AG04449 (cell line): Measurements from ENCODE around the gene C5.

Experiments
- CTCF ChIA-PET: fragments of 350-600 bp; formaldehyde crosslinking; extraction: SDS; loops from one replicate; lab custom pipeline; 2021; ENCODE audit warnings: antibody characterized with exemption; lab: Yijun Ruan, JAX
- POLR2A ChIA-PET: fragments of 400-600, 350-600 bp; formaldehyde crosslinking; extraction: SDS; loops from one replicate; lab custom pipeline; 2020; ENCODE audit warnings: antibody characterized with exemption, inconsistent platforms; lab: Yijun Ruan, JAX
- DNase-seq: peaks from one replicate; pipeline ENCODE4 v3.0.0-alpha.2; 2010; ENCODE audit warnings: low read depth, low spot score
- H3K4me3 ChIP-seq: 2 replicates; pipeline ENCODE4 v1.5.1; 2011; ENCODE audit warnings: low read depth, mild to moderate bottlenecking, control low read depth, low read length
- TF ChIP-seq, protein P1 (sequence below): IDR thresholded peaks from one replicate; pipeline ENCODE4 v1.5.1; 2011; ENCODE audit warnings: mild to moderate bottlenecking, moderate library complexity, low read length, control low read depth, inconsistent platforms; ENCODE audit not compliant: insufficient read depth; ENCODE audit errors: missing control alignments

Gene C5

DNA sequence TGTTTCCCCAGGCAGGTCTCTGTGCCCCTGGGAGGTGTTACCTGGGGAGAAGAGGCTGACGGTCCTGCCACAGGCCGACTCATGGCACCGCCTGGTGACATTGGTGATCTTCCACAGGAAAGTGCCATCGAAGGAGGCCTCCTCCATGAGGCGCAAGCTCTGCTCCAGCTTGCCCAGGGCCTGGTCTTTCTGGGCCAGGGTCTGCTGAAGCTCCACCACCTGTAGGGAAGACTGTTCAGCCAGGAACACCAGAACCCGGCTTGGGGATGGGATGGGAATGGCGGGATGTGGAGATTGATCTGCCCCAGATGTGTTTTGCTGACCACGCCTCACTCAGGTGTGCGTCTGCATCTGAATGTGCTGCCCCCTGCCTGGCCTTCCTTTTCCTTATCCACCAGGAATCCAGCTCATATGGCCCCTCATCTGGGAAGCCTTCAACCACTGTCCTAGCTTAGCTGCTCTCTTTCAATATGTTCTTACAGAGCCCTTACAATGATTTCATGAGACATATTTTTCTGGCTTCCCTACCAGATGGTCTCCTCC lies 138.7 kb downstream of the C5 start:
- TF ChIP-seq, protein P1, sequence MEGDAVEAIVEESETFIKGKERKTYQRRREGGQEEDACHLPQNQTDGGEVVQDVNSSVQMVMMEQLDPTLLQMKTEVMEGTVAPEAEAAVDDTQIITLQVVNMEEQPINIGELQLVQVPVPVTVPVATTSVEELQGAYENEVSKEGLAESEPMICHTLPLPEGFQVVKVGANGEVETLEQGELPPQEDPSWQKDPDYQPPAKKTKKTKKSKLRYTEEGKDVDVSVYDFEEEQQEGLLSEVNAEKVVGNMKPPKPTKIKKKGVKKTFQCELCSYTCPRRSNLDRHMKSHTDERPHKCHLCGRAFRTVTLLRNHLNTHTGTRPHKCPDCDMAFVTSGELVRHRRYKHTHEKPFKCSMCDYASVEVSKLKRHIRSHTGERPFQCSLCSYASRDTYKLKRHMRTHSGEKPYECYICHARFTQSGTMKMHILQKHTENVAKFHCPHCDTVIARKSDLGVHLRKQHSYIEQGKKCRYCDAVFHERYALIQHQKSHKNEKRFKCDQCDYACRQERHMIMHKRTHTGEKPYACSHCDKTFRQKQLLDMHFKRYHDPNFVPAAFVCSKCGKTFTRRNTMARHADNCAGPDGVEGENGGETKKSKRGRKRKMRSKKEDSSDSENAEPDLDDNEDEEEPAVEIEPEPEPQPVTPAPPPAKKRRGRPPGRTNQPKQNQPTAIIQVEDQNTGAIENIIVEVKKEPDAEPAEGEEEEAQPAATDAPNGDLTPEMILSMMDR, result no peak
- H3K4me3 ChIP-seq, result no peak overlapping the region
- POLR2A ChIA-PET, result no interaction called here
- CTCF ChIA-PET, result no interaction called here
- no peak for DNase-seq

DNA sequence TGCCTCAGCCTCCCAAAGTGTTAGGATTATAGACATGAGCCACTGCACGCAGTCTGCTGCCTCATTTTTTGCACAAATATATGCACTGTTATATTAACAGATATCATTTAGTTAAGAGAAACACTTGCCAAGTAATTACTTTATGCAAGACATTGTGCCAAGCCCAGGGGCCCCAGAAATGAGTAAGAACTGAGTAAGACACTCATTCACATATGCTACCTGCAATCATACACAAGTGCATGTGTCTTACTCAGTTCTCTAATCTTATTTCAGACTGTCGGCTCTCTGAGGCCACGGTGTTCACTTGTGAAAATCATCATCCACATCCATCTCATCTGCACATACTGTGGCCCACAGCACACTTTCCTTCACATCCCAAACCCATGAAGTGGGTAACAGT lies 139.4 kb downstream of the C5 start:
- no peak overlapping the region for H3K4me3 ChIP-seq
- no peak for DNase-seq
- TF ChIP-seq, protein P1, result no peak
- POLR2A ChIA-PET, result no interaction called here
- CTCF ChIA-PET, result no interaction called here

DNA sequence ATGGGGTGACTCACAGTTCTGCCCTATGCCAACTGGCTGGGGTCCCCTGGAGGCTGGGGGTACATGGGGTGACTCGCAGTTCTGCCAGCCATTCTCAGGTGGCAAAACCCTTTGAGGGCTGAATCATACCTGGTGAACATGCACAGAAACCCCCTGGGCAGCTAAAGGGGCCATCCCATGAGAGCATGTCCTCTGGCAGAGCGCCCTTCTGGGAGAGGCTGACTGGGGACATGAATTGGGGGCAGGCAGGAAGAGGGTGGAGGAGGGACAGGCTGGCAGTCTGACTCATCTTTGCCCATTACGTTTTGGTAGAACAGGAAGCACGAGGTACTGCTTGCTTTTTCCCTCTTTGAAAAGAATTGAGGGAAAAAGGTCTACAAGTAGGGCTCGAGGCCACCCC lies 140.2 kb downstream of the C5 start:
- no peak overlapping the region for H3K4me3 ChIP-seq
- no peak for DNase-seq
- TF ChIP-seq, protein P1, result no peak
- POLR2A ChIA-PET, result no interaction called here
- CTCF ChIA-PET, result no interaction called here

DNA sequence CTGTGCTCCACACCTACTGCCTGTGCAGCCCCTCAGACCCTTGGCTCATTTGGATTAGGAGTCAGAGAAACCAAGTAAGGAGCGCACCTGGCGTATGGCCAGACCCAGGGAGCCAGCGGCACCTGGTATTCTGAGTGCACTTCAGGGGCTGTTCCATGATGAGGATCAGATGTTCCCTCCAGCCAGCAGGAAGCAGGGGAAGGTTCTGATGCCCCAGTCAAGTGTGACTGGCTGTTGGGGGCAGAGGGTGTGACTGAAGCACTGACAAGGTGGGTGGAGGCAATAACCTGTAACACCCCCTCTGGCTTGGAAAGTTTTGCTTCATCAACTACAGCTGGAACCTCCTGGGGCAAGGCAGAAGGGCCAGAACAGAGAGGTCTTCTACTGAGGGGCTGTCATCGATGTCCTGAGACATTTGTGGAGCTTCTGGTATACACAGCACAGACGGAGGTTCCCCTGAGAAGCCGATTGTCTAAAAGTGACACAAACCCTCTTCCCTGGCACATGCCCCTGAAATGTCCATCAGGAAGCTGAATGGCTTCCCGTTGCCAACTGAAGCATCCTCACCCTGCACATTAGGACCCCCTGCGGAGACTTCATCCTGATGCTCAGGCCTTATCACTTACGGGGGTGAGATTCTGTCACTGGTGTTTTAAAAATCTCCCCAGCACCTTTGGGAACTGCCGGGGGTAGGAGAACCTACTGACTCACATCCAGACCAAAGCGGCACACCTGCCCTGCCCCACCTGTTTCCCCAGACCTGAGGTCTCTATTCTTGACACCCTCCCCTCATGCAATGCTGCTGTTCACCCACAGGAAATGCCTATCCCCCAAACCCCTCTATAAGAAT lies 144.5 kb downstream of the C5 start:
- TF ChIP-seq, protein P1, result no peak
- H3K4me3 ChIP-seq, result no peak overlapping the region
- POLR2A ChIA-PET, result no interaction called here
- DNase-seq, result no peak
- CTCF ChIA-PET, result no interaction called here

DNA sequence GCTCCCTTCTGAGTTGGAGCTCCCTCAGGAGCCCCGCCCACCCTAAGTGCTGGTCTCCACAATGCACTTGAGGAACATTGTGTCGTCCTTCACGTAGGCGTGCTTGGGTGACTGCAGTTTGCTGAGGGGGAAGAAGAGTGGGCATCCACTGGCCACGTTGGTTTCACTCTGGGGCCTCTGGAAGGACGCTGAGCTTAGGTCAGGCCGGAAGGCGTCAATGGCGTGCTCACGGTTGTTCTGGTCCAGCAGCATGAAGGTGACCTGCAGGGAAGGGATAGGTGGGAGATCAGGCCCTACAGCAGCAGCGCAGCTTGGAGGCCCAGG lies 145.1 kb downstream of the C5 start:
- TF ChIP-seq, protein P1, result no peak
- DNase-seq, result no peak
- POLR2A ChIA-PET, result no interaction called here
- CTCF ChIA-PET, result interaction anchor here (1.2 kb wide), 1 partner anchor 13 kb away, joined by 3 read pairs; no protein-coding TSS in a partner anchor
- no peak overlapping the region for H3K4me3 ChIP-seq

DNA sequence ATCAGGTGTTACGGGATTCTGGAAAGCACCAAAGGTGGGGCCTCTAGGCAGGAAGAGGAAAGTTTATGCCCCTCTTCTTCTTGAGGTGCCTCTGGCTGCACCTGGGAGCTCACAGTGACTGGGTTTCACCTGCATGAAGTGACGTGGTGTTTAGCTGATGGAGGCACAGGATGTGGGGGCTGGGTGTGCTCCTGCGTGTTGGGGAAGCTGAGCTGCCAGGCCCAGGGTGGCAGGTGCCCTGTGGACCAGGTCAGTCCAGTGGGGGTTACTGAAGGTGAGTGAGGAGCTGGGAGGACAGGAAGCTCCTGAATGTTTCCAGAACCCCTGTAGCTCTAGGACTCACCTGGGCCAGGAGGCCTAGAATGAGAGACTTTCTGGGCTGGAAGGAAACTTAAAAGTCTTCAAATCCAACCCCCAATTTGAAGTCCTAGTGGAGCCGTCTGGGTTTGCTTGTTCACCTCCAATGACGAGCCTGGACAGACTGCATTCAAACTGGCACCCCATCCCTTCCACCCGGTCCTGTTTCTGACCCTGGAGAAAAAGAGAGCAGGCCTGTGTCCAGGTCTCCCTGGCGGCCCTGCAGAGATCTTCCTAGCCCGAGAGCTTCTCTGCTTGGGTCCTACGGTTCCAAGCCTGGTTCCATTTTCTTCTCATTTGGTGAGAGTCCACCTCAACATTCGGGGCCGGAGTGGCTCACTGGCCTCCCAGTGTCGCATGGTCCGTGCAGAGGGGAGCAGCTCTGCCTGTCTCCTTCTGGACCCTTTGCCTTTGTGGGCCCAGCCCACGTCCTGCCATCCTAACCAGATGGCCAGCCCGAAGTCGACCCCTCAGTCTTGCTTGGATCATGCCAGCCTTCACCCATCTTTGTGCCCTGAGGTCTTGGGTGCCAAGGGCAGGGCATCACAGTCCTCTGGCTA lies 145.8 kb downstream of the C5 start:
- H3K4me3 ChIP-seq, result no peak overlapping the region
- ChIA-PET POLR2A (no interaction called here), CTCF (interaction anchor here (1.2 kb wide), 1 partner anchor 12 kb away, joined by 3 read pairs; no protein-coding TSS in a partner anchor)
- no peak for DNase-seq
- TF ChIP-seq, protein P1, result no peak
